ENCODE measurements around the gene OR2V1.

- TF ChIP-seq POLR2AphosphoS5 (IDR thresholded peaks at IDR 0.05; ENCODE audit: low read depth, low read length): no peak
- no peak for TF ChIP-seq POU2F2 (IDR thresholded peaks at IDR 0.05; ENCODE audit: low read depth, low read length)
Measured at GRCh38 chr5:181151146-181151545, 20.2 kb upstream of the OR2V1 start.
